HepG2 (cell line): Measurements from ENCODE around the gene PRR14. TPM values are rescaled to one million over a fixed set of nuclear protein-coding genes. Genes with fewer than 3 reads are reported as not detected.

Experiments
- HNRNPK ChIP-seq: fragments of 200-400 bp; formaldehyde crosslinking; IDR thresholded peaks from 2 replicates; pipeline ENCODE4 v1.6.1; 2018; ENCODE audit warnings: low read length, low read depth, moderate library complexity, mild to moderate bottlenecking; ENCODE audit not compliant: poor library complexity, severe bottlenecking
- HNRNPLL ChIP-seq: fragments of 200-400 bp; formaldehyde crosslinking; IDR thresholded peaks from 2 replicates; pipeline ENCODE4 v1.6.1; 2017; ENCODE audit warnings: mild to moderate bottlenecking, low read depth, low read length; ENCODE audit not compliant: poor library complexity, severe bottlenecking
- PHB2 ChIP-seq: fragments of 450-650 bp; IDR thresholded peaks from 2 replicates; pipeline ENCODE4 v1.6.1; 2018; ENCODE audit not compliant: partially characterized antibody
- TBX2 ChIP-seq: sonication (generic); formaldehyde crosslinking; IDR thresholded peaks from 2 replicates; pipeline ENCODE4 v1.5.0; 2020; ENCODE audit warnings: missing genetic modification reagents, mild to moderate bottlenecking, borderline replicate concordance
- THAP9 ChIP-seq: sonication (generic); formaldehyde crosslinking; IDR thresholded peaks from 2 replicates; pipeline ENCODE4; 2020; ENCODE audit warnings: missing genetic modification reagents, mild to moderate bottlenecking, borderline replicate concordance
- ZFX ChIP-seq: sonication (generic); formaldehyde crosslinking; IDR thresholded peaks from 2 replicates; pipeline ENCODE4 v1.4.0; 2020; ENCODE audit warnings: mild to moderate bottlenecking, low read depth, missing genetic modification reagents, moderate library complexity
- ZMAT3 ChIP-seq: sonication (generic); formaldehyde crosslinking; conservative IDR thresholded peaks from 2 replicates; pipeline ENCODE4 v1.7.0; 2021; ENCODE audit warnings: missing genetic modification reagents
- ZNF180 ChIP-seq: sonication (generic); formaldehyde crosslinking; IDR thresholded peaks from 2 replicates; pipeline ENCODE4 v1.4.0; 2020; ENCODE audit warnings: low read depth, missing genetic modification reagents, borderline replicate concordance
- ZNF225 ChIP-seq: sonication (generic); formaldehyde crosslinking; IDR thresholded peaks from 2 replicates; pipeline ENCODE4 v1.4.0; 2020; ENCODE audit warnings: mild to moderate bottlenecking, missing genetic modification reagents
- ZNF33B ChIP-seq: sonication (generic); formaldehyde crosslinking; IDR thresholded peaks from 2 replicates; pipeline ENCODE4 v1.5.1; 2020; ENCODE audit warnings: mild to moderate bottlenecking, missing genetic modification reagents
- ZNF775 ChIP-seq: sonication (generic); formaldehyde crosslinking; IDR thresholded peaks from 2 replicates; pipeline ENCODE4 v1.4.0; 2020; ENCODE audit warnings: missing genetic modification reagents, mild to moderate bottlenecking, moderate library complexity, borderline replicate concordance
- polyA plus RNA-seq, 8 experiments: library from polyadenylated mRNA; depleted of rRNA in 3 of 8; stranded (reverse) in 7 of 8; unstranded in 1 of 8; fragments of >200 nt; fragmentation: Illumina TruSeq in 4 of 8; extraction: Trizol in 4 of 8; gene quantifications; 2 replicates each; pipeline versions ENCODE4 v1.2.1 to v1.2.3, GENCODE V29; 2011 to 2016; ENCODE audit warnings: low read depth in 4 of 8, missing spikeins in 1 of 8, mixed read lengths in 1 of 8; ENCODE audit not compliant: insufficient read depth in 1 of 8
- total RNA-seq, 5 experiments: library from RNA; depleted of rRNA; stranded (reverse); fragments of >200 nt; fragmentation: Illumina TruSeq; extraction: Trizol; gene quantifications; 2 replicates each; pipeline ENCODE4 v1.2.3, GENCODE V29; 2016; ENCODE audit warnings: low read depth in 1 of 5
- TF ChIP-seq, protein P1 (sequence below), 2 experiments: sonication (generic) in 1 of 2; formaldehyde crosslinking in 1 of 2; IDR thresholded peaks; 2 replicates each; pipeline versions ENCODE4 v1.4.0 to v1.6.1; 2016 to 2020; ENCODE audit warnings: borderline replicate concordance in 1 of 2, low read depth in 1 of 2, mild to moderate bottlenecking in 1 of 2, missing genetic modification reagents in 1 of 2
- TF ChIP-seq, protein P2 (sequence below): sonication (generic); formaldehyde crosslinking; IDR thresholded peaks from 2 replicates; pipeline ENCODE4 v1.4.0; 2020; ENCODE audit warnings: mild to moderate bottlenecking, missing genetic modification reagents
- TF ChIP-seq, protein P3 (sequence below): sonication (generic); formaldehyde crosslinking; IDR thresholded peaks from 2 replicates; pipeline ENCODE4 v1.5.0; 2020; ENCODE audit warnings: mild to moderate bottlenecking, missing genetic modification reagents, borderline replicate concordance

PRR14 gene
- total and polyA plus RNA-seq, 2 of the 13 experiments (the other 11 are each of a cell fraction or from before 2014, with no cell fraction given), result 8.4 to 11.0 TPM

- TF ChIP-seq HNRNPLL (no peak), ZFX (CRISPR knock-in tag) (no peak), HNRNPK (peak; percentile 41), ZNF33B (CRISPR knock-in tag) (no peak), ZNF775 (no peak), ZNF225 (CRISPR knock-in tag) (peak; percentile 95), PHB2 (no peak), ZMAT3 (no peak), THAP9 (no peak), ZNF180 (no peak), TBX2 (CRISPR knock-in tag) (0 out of 2 replicates have a peak, but pooled peaks have one; percentile 4)
- TF ChIP-seq, protein P1, sequence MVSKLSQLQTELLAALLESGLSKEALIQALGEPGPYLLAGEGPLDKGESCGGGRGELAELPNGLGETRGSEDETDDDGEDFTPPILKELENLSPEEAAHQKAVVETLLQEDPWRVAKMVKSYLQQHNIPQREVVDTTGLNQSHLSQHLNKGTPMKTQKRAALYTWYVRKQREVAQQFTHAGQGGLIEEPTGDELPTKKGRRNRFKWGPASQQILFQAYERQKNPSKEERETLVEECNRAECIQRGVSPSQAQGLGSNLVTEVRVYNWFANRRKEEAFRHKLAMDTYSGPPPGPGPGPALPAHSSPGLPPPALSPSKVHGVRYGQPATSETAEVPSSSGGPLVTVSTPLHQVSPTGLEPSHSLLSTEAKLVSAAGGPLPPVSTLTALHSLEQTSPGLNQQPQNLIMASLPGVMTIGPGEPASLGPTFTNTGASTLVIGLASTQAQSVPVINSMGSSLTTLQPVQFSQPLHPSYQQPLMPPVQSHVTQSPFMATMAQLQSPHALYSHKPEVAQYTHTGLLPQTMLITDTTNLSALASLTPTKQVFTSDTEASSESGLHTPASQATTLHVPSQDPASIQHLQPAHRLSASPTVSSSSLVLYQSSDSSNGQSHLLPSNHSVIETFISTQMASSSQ (IDR thresholded peaks at IDR 0.05; ENCODE audit: low read depth), result no peak
- TF ChIP-seq, protein P1 (CRISPR knock-in tag; IDR thresholded peaks at IDR 0.05; ENCODE audit: borderline replicate concordance), result no peak; the same call in 1 of the 2 replicates
- TF ChIP-seq, protein P2, sequence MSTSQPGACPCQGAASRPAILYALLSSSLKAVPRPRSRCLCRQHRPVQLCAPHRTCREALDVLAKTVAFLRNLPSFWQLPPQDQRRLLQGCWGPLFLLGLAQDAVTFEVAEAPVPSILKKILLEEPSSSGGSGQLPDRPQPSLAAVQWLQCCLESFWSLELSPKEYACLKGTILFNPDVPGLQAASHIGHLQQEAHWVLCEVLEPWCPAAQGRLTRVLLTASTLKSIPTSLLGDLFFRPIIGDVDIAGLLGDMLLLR (CRISPR knock-in tag), result no peak; the same call in 1 of the 2 replicates
- TF ChIP-seq, protein P3, sequence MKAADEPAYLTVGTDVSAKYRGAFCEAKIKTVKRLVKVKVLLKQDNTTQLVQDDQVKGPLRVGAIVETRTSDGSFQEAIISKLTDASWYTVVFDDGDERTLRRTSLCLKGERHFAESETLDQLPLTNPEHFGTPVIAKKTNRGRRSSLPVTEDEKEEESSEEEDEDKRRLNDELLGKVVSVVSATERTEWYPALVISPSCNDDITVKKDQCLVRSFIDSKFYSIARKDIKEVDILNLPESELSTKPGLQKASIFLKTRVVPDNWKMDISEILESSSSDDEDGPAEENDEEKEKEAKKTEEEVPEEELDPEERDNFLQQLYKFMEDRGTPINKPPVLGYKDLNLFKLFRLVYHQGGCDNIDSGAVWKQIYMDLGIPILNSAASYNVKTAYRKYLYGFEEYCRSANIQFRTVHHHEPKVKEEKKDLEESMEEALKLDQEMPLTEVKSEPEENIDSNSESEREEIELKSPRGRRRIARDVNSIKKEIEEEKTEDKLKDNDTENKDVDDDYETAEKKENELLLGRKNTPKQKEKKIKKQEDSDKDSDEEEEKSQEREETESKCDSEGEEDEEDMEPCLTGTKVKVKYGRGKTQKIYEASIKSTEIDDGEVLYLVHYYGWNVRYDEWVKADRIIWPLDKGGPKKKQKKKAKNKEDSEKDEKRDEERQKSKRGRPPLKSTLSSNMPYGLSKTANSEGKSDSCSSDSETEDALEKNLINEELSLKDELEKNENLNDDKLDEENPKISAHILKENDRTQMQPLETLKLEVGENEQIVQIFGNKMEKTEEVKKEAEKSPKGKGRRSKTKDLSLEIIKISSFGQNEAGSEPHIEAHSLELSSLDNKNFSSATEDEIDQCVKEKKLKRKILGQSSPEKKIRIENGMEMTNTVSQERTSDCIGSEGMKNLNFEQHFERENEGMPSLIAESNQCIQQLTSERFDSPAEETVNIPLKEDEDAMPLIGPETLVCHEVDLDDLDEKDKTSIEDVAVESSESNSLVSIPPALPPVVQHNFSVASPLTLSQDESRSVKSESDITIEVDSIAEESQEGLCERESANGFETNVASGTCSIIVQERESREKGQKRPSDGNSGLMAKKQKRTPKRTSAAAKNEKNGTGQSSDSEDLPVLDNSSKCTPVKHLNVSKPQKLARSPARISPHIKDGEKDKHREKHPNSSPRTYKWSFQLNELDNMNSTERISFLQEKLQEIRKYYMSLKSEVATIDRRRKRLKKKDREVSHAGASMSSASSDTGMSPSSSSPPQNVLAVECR, result no peak
These were observed 41.5 kb upstream of the PRR14 start (continued) for GRCh38 chr16:30609002-30609925.
